Right atrium auricular region (tissue), 2 donors: ENCODE results near the gene OR4X1. TPM values are rescaled to one million over a fixed set of nuclear protein-coding genes. Genes with fewer than 3 reads are reported as not detected.

Experiments
- DNase-seq: peaks from one replicate; pipeline ENCODE4 v3.0.0-alpha.2; 2019; ENCODE audit warnings: low spot score
- H3K27ac ChIP-seq, 2 donors: fragments of 200-600 bp; sonication (generic); 1 replicate in 1 of 2; 2 replicates in 1 of 2; pipeline ENCODE4 v1.5.1; 2016 to 2019
- H3K27me3 ChIP-seq, 2 donors: fragments of 200-600 bp; sonication (generic); one replicate each; pipeline versions ENCODE4 v1.5.1 to v1.6.0; 2017 to 2019
- H3K36me3 ChIP-seq: fragments of 200-600 bp; sonication (generic); one replicate; pipeline ENCODE4 v1.5.1; 2016
- H3K4me1 ChIP-seq, 2 donors: fragments of 200-600 bp; sonication (generic); one replicate each; pipeline versions ENCODE4 v1.5.1 to v1.6.0; 2017 to 2019
- H3K4me3 ChIP-seq, 2 donors: fragments of 200-600 bp; sonication (generic); 1 replicate in 1 of 2; 2 replicates in 1 of 2; pipeline ENCODE4 v1.5.1; 2017 to 2019; ENCODE audit warnings: mild to moderate bottlenecking in 1 of 2, moderate library complexity in 1 of 2
- H3K9me3 ChIP-seq, 2 donors: fragments of 200-600 bp; sonication (generic); one replicate each; pipeline ENCODE4 v1.5.1; 2019
- total RNA-seq, 2 donors: library from RNA; depleted of rRNA; stranded (reverse); fragments of >200 nt; gene quantifications; one replicate each; pipeline ENCODE4 v1.1.0, GENCODE V29; 2016
- TF ChIP-seq, protein P1 (sequence below), 2 donors: fragments of 200-600 bp; sonication (generic); IDR thresholded peaks; one replicate each; pipeline ENCODE4 v1.5.1; 2019; ENCODE audit warnings: antibody characterized with exemption in 2 of 2

The OR4X1 gene
- total RNA-seq, 2 donors from 2014 or later, result not detected

DNA sequence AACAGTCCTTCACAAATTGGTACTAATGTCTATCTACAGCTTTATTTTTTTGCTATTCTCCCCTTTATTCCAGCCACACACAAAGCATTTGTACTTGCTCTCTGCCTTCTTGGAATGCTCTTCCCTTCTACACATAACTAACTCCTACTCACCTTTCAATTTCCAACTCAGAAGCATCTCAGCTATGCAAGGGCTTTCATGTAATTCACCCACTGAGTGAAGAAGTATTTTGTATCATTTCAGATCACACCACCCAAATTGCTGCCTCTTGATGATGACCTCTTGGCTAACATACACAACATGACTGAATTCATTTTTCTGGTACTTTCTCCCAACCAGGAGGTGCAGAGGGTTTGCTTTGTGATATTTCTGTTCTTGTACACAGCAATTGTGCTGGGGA is 18.9 kb upstream of the OR4X1 start, which contains the start of gene OR4X2:
TSS of gene OR4X2 (plus strand) at position 301 of the 400 bp plus-strand sequence. CDS start at position 301, 0 bp downstream.
- Histone ChIP-seq H3K27ac (no peak within 1 kb of the TSS), H3K9me3 (peaks cover 0 to 15% of the 10 kb centered on the region in 2 donors), H3K27me3 (no peaks in the 10 kb centered on the region), H3K36me3 (no peaks in the 10 kb centered on the region), H3K4me3 (no peak within 1 kb of the TSS), H3K4me1 (no peaks in the 10 kb centered on the region)
- TF ChIP-seq, protein P1, sequence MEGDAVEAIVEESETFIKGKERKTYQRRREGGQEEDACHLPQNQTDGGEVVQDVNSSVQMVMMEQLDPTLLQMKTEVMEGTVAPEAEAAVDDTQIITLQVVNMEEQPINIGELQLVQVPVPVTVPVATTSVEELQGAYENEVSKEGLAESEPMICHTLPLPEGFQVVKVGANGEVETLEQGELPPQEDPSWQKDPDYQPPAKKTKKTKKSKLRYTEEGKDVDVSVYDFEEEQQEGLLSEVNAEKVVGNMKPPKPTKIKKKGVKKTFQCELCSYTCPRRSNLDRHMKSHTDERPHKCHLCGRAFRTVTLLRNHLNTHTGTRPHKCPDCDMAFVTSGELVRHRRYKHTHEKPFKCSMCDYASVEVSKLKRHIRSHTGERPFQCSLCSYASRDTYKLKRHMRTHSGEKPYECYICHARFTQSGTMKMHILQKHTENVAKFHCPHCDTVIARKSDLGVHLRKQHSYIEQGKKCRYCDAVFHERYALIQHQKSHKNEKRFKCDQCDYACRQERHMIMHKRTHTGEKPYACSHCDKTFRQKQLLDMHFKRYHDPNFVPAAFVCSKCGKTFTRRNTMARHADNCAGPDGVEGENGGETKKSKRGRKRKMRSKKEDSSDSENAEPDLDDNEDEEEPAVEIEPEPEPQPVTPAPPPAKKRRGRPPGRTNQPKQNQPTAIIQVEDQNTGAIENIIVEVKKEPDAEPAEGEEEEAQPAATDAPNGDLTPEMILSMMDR (IDR thresholded peaks at IDR 0.05), result no peak
- no peak for DNase-seq

DNA sequence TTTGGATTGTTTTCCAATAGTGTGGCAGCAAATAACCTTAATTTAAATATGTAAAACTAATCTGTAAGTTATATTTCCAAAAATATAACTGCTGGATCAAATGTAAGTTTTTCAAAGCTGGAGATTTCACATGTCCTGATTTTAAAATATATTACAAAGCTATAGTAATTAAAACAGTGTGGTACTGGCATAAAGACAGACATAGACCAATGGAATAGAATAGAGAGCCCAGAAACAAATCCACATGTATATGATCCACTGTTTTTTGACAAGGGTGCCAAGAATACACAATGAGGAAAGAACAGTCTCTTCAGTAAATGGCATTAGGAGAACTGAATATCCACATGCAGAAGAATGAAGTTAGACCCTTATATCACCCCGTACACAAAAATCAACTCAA is 14.8 kb upstream of the OR4X1 start:
- Histone ChIP-seq H3K27me3 (no peaks in the 10 kb centered on the region), H3K36me3 (no peaks in the 10 kb centered on the region), H3K9me3 (peaks cover 0 to 26% of the 10 kb centered on the region in 2 donors), H3K4me3 (no peak overlapping the region), H3K4me1 (no peaks in the 10 kb centered on the region), H3K27ac (no peak overlapping the region)
- DNase-seq, result no peak
- TF ChIP-seq, protein P1 (IDR thresholded peaks at IDR 0.05), result no peak

DNA sequence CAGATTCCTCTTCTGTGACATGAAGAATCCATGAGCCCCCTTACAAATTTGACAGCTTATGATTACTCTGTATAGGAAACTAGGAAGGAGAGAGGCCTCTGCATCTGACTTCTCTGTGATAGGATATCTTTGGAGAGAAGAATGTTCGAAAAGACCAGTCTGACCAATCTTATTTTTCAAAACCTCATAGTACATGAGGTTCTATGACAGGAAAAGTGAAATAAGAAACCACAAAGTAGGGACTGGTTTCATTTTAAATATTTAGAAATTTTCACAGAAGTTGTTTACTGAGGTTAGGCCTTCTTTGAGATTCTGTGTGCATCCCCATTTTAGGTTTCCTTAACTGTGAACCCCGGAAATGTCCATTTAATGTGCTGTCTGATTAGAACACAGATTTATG is 2.1 kb upstream of the OR4X1 start:
- DNase-seq, result no peak
- H3K36me3 ChIP-seq, result no peaks in the 10 kb centered on the region
- no peak overlapping the region for H3K4me3 ChIP-seq
- TF ChIP-seq, protein P1 (IDR thresholded peaks at IDR 0.05), result no peak
- H3K27me3 ChIP-seq, result no peaks in the 10 kb centered on the region
- H3K27ac ChIP-seq, result no peak overlapping the region
- no peaks in the 10 kb centered on the region for H3K9me3 ChIP-seq
- H3K4me1 ChIP-seq, result no peaks in the 10 kb centered on the region

DNA sequence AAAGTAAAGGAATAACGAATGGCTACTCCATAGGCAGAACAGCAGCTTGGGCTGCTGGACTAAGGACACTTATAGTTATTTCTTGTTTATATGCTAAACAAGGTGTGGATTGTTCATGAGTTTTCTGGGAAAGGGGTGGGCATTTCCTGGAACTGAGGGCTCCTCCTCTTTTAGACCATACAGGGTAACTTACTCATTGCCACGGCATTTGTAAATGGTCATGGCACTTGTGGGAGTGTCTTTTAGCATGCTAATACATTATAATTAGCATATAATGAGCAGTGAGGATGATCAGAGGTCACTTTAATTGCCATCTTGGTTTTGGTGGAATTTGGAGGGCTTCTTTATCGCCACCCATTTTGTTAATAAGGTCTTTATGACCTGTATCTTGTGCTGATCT is 7.0 kb downstream of the OR4X1 start:
- Histone ChIP-seq H3K4me3 (no peak overlapping the region), H3K36me3 (no peaks in the 10 kb centered on the region), H3K27ac (no peak overlapping the region), H3K9me3 (no peaks in the 10 kb centered on the region), H3K4me1 (no peaks in the 10 kb centered on the region), H3K27me3 (no peaks in the 10 kb centered on the region)
- DNase-seq, result no peak
- TF ChIP-seq, protein P1 (IDR thresholded peaks at IDR 0.05), result no peak

DNA sequence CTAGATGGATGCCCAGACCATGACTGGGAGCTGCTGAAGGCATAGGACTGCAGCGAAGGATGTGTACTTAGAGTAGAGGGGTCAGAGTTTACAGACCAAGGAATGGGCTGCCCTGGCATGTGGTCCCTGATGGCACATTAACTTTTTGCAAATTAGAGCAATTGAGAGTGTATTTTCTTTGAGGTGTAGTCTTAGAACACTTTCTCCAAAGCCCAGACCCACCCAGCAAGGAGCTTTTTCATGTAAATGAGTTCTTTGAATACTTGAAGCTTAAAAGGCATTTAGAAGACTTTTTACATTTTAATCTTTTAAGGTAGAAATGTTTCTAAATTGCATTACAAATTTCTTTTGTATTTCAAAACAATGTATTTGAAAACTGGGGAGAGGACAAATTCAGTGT is 8.9 kb downstream of the OR4X1 start:
- TF ChIP-seq, protein P1 (IDR thresholded peaks at IDR 0.05), result no peak
- Histone ChIP-seq H3K9me3 (no peaks in the 10 kb centered on the region), H3K27me3 (no peaks in the 10 kb centered on the region), H3K4me1 (no peaks in the 10 kb centered on the region), H3K36me3 (no peaks in the 10 kb centered on the region), H3K4me3 (no peak overlapping the region), H3K27ac (no peak overlapping the region)
- DNase-seq, result no peak

DNA sequence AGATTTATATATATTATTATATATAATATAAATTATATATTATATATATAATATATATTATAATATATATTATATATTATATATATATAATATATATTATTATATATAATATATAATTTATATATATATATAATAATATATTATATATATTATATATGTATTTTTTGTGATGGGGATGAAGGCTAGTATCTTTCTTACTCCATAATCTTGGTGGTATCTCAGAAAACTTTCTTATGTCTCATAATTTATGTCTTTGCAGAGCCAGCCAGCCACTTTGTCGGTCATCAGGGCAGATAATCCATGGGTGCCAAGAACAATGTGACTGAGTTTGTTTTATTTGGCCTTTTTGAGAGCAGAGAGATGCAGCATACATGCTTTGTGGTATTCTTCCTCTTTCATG is 42.3 kb downstream of the OR4X1 start, which contains the start of gene OR4S1:
TSS of gene OR4S1 (plus strand) at position 301 of the 400 bp plus-strand sequence. CDS start at position 301, 0 bp downstream.
- H3K36me3 ChIP-seq, result no peaks in the 10 kb centered on the region
- no peaks in the 10 kb centered on the region for H3K4me1 ChIP-seq
- DNase-seq, result no peak
- H3K9me3 ChIP-seq, result no peaks in the 10 kb centered on the region
- H3K27me3 ChIP-seq, result no peaks in the 10 kb centered on the region
- no peak within 1 kb of the TSS for H3K4me3 ChIP-seq
- no peak within 1 kb of the TSS for H3K27ac ChIP-seq
- TF ChIP-seq, protein P1 (IDR thresholded peaks at IDR 0.05), result no peak
